GM10248 (cell line): Measurements from ENCODE around the gene LDLRAD3.
"Not testable (repeated sequence)": the region's sequence is repeated elsewhere in the genome, so short reads cannot be mapped to it uniquely, and the experiment has no call there.

Source experiments
- CTCF ChIA-PET: fragments of 300-600 bp; sonication (Branson Sonifier 250); formaldehyde crosslinking; extraction: SDS; loops from one replicate; lab custom pipeline; 2021; ENCODE audit warnings: antibody characterized with exemption; lab: Yijun Ruan, JAX
- POLR2A ChIA-PET: fragments of 350-650 bp; sonication (Branson Sonifier 250); formaldehyde crosslinking; extraction: SDS; loops from one replicate; lab custom pipeline; 2020; ENCODE audit warnings: antibody characterized with exemption; lab: Yijun Ruan, JAX
- DNase-seq: peaks from one replicate; pipeline ENCODE4 v3.0.0; 2012; ENCODE audit errors: extremely low spot score
- TF ChIP-seq, protein P1 (sequence below): IDR thresholded peaks from 2 replicates; pipeline ENCODE4 v1.5.1; 2012; ENCODE audit warnings: mild to moderate bottlenecking, low read depth; ENCODE audit errors: extremely low read depth, missing control alignments, control extremely low read depth

Gene LDLRAD3

DNA sequence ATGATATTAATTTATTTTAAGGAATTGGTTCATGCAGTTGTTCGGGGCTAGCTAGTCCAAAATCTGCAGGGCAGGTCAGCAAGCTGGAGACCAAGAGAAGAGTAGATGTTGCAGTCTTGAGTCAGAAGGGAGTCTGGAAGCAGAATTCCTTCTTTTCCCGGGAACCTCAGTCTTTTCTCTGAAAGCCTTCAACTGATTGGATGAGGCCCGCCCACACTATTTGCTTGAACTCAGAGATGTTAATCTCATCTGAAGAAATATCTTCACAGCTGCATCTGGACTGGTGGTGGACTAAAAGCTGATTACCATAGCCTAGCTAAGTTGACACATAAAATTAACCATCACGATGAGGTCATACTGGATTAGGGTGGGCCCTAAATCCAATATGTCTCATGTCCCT, 223.2 kb downstream of the LDLRAD3 start:
- DNase-seq = no peak
- TF ChIP-seq, protein P1, sequence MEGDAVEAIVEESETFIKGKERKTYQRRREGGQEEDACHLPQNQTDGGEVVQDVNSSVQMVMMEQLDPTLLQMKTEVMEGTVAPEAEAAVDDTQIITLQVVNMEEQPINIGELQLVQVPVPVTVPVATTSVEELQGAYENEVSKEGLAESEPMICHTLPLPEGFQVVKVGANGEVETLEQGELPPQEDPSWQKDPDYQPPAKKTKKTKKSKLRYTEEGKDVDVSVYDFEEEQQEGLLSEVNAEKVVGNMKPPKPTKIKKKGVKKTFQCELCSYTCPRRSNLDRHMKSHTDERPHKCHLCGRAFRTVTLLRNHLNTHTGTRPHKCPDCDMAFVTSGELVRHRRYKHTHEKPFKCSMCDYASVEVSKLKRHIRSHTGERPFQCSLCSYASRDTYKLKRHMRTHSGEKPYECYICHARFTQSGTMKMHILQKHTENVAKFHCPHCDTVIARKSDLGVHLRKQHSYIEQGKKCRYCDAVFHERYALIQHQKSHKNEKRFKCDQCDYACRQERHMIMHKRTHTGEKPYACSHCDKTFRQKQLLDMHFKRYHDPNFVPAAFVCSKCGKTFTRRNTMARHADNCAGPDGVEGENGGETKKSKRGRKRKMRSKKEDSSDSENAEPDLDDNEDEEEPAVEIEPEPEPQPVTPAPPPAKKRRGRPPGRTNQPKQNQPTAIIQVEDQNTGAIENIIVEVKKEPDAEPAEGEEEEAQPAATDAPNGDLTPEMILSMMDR = no peak
- ChIA-PET POLR2A (no interaction called here), CTCF (interaction anchor here (0.8 kb wide), 2 partner anchors 14 to 100 kb away, joined by 3 to 4 read pairs; no protein-coding TSS in a partner anchor)

DNA sequence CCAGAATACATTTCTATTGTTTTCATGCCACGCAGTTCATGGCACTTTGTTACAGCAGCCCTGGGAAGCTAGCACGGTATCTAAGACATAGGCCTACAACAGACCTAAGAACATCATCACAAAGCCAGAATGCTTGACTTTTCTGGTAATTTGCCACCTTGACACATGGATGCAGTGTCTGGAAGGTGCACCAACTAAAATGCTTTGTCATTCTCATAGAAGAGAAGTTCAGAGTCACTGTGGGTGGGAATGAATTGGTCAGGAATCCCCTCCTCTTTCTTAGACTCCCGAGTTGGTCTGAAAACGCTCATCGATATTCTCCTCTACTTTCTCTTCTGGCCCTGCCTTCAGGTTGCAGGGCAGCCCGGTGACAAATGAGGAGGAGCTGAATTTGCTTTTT, 223.9 kb downstream of the LDLRAD3 start:
- ChIA-PET POLR2A (no interaction called here), CTCF (interaction anchor here (0.8 kb wide), 2 partner anchors 14 to 99 kb away, joined by 3 to 4 read pairs; no protein-coding TSS in a partner anchor)
- no peak for DNase-seq
- TF ChIP-seq, protein P1 = no peak

DNA sequence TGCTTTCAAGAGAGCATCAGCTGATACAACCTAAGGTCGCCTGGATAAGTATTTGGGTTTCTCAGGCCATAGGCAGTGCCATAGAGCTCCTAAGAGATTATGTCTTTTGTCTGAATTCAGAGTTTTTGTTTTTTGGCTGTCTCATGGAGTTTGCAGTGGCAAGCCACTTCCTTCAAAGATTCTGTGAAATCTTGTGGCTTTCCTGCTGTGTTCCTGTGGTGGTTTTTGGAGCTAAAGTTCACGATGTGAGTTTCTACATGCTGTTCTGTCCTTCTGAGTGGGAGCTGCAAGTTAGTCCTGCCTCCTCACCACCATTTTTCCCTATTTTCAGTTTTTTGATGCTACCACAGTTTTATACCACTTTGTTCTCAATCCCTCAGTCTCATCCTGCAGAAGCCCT, 234.0 kb downstream of the LDLRAD3 start:
- no peak for DNase-seq
- TF ChIP-seq, protein P1 = no peak
- POLR2A ChIA-PET = no interaction called here
- CTCF ChIA-PET = interaction anchor here (1.3 to 1.7 kb wide), 2 partner anchors 11 to 25 kb away, joined by 3 read pairs; no protein-coding TSS in a partner anchor

DNA sequence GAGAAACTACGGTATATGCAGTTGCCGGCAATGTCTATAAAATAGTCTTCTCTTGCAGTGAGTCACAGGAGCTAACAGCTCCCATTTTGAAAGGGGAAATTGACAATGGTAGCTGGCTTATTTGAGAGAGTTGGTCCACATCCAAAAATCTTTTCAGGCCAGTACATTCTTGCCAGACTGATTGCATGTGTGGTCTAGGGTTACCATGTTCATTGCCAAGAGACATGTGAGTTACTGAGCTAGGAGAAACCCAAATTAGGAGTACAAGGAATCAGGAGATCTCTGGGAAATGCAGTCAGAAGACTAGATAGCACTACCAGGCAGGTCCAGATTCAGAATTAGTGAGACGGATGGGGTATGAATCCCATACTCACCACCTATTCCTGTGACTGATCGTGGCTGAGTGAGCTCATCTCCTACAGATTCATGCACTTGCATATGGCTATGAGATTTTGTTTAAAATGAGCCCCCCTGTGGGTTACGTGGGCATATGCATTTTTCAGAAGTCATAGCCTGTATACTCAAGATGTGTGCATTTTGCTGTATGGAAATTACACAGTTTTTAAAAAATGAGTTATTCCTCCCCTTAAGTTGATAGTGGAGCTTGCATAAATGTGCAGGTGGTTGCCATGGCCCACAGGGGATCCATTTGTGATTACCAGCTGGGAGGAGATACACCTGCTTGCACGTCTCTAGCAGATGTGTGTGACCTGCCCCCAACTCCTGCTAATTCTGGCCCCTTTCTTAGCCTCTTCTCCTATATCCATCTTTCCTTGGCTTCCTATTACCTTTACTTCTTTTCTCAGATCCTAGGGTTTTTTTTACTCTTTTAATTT, 242.7 kb downstream of the LDLRAD3 start:
- no peak for DNase-seq
- TF ChIP-seq, protein P1 = no peak
- CTCF ChIA-PET = interaction anchor here (0.8 to 0.9 kb wide), 2 partner anchors 13 to 83 kb away, joined by 3 read pairs; no protein-coding TSS in a partner anchor
- POLR2A ChIA-PET = no interaction called here

DNA sequence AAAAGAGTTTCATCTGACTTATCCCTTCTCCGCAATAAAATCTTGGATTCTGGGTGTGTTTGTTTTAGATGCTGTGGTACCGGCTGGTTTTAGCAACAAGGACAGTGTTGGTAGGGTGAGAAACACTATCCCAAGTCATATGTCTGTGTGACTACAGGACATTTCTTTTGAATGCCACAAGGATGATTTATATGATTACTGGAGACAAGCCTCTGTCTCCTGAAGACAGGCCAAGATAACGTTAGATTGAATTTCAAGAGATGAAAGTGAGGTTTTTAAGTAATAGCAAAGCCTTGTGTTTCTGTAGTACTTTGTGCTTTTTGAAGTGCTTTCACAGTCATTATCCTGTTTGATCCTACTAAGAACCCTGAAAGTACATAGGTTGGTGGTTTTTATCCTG, 243.8 kb downstream of the LDLRAD3 start:
- no peak for DNase-seq
- ChIA-PET CTCF (interaction anchor here (0.9 to 1.2 kb wide), 3 partner anchors 10 to 14 kb away, joined by 3 read pairs; no protein-coding TSS in a partner anchor), POLR2A (no interaction called here)
- TF ChIP-seq, protein P1 = no peak

DNA sequence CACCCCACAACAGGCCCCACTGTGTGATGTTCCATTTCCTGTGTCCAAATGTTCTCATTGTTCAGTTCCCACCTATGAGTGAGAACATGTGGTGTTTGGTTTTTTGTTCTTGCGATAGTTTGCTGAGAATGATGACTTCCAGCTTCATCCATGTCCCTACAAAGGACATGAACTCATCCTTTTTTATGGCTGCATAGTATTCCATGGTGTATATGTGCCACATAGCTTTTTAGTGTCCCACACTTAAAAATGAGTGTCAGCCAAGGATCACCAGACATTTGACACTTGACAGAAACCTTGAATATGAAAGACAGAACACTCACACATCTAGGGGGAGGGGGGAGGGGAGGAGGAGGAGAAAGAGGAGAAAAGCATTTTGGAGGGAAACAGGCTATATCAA, 245.9 kb downstream of the LDLRAD3 start:
- DNase-seq, POLR2A ChIA-PET, CTCF ChIA-PET: not testable (repeated sequence)

DNA sequence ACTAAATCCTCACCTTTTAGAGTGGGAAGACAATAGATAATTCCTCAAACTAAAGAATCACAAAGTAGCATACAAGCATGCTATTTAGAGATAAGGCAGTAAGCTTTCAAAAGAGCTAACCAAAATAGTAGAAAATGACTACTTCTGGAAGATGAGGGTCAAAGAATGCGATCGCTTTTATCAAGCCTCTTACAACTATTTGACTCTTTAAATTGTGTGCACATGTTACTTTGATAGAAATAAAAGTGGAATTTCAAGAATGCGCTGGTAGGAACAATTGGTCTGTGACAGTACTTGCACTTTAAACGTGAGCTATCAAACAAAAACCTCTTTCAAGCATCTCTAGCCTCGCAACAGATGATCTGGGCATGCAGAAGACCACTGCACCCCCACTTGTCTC, 248.1 kb downstream of the LDLRAD3 start:
- ChIA-PET CTCF (no interaction called here), POLR2A (no interaction called here)
- DNase-seq = no peak
- TF ChIP-seq, protein P1 = no peak
